ENCODE measurements around the gene SDF4.

SDF4 gene

DNA sequence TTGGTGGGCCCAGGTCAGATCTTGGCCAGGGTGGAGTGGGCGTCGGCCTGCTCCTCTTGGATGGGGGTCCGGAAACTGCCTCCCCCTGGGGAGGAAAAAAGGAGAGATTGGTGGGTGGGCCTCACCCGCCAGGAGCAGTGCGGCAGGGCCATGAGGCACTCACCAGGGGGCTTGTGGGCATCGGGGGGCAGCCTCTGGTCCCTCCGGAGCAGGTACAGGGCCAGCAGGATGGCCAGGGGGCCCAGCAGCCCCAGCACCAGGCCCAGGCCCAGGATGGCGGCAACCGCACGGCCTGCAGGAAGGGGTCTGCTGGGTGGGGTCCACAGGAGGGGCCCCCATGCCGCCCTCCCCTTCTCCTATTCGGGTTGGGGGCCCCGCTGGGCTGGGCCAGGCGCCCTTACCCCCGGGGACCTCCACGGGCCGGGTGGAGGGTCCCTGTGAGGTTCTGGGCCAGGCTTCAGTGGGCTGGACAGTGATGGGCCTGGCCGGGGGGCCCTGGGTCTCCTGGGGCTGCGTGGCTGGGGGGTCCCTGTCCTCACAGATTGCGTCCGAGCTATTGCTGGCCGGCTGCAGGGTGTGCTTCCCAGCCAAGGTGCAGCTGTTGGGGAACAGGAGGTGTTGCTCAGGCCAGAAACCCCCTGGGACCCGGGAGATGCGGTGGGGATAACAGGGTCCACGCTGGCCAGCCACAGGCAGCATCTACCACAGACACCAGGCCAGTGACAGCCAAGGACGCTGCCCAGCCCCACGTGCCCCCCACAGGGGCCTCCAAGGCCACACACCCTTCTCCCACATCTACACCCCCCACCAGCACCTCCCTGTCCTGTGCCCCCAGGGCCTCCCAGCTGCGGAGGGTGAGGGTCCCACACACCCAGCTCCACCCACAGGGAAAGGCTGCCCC lies 20.0 kb downstream of the SDF4 start:
- DNase-seq (ENCODE audit: low read depth), result no peak
- no peak overlapping the region for H3K4me3 ChIP-seq (ENCODE audit: low read length)
- TF ChIP-seq, protein P1, sequence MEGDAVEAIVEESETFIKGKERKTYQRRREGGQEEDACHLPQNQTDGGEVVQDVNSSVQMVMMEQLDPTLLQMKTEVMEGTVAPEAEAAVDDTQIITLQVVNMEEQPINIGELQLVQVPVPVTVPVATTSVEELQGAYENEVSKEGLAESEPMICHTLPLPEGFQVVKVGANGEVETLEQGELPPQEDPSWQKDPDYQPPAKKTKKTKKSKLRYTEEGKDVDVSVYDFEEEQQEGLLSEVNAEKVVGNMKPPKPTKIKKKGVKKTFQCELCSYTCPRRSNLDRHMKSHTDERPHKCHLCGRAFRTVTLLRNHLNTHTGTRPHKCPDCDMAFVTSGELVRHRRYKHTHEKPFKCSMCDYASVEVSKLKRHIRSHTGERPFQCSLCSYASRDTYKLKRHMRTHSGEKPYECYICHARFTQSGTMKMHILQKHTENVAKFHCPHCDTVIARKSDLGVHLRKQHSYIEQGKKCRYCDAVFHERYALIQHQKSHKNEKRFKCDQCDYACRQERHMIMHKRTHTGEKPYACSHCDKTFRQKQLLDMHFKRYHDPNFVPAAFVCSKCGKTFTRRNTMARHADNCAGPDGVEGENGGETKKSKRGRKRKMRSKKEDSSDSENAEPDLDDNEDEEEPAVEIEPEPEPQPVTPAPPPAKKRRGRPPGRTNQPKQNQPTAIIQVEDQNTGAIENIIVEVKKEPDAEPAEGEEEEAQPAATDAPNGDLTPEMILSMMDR (conservative IDR thresholded peaks at IDR 0.05; ENCODE audit: low read length), result no peak

DNA sequence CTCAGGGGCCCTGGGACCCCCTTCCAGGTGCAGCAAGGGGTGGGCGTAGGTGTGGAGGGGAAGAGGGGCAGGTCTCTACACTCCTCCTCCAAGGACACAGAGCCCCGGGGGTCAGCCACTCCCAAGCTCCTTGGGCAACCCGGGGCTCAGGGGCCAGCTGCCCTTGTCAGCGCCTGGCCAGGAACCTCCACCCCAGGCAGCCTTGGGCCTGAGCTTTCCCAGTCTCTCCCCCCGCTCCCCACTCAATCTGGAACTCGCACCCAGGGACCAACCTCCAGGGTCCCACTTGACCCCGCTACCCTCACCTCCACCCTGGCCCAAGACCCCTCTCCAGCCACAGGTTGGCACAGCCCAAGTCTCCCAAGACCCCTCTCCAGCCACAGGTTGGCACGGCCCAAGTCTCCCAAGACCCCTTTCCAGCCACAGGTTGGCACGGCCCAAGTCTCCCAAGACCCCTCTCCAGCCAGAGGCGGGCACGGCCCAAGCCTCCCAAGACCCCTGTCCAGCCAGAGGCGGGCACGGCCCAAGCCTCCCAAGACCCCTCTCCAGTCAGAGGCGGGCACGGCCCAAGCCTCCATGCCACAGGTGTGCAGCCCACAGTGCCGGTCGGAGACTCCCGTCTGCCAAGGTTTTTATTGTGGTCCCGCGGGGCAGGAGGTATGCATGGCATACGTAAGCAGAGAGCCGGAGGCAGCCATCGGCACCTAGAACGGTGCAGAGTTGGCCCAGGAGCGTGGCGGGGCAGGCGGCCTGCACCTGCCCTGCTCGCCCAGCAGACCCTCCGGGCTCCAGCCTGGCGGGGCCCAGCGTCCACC lies 20.9 kb downstream of the SDF4 start:
- no peak overlapping the region for H3K4me3 ChIP-seq (ENCODE audit: low read length)
- DNase-seq (ENCODE audit: low read depth), result no peak
- TF ChIP-seq, protein P1 (conservative IDR thresholded peaks at IDR 0.05; ENCODE audit: low read length), result no peak

DNA sequence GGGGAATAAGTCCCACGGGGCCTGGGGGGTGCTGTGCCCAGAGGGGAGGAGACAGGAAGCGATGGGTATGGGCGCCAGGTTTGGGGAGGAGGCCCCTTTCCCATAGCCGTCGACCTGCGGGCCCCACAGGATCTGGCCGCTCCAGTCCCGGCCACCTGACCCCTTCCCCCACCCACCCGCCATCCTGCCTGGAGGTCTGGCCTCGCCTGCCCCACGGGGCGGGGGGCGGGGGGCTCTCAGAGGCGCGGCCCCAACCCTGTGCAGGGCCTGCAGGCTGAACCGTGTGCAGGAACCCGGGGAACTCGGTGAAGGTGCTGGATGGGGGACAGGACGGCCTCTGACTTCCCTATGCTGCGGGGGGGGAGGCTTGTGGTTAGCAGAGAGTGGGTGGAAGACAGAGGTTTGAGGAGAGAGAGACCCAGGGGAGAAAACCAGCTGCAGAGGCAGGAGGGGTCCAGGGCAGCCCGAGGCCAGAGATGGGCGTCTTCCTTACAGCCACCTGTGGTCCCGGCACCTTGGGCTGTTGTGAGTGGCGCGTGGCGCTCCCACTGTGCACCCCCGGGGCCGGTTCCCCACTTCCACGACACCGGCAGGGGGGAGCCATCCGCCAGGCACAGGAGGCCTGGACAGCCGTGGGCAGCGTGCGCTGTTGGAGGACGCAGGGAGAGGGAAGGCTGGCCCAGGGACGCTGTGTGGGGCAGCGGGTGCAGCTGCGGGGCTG lies 22.9 kb downstream of the SDF4 start:
- DNase-seq (ENCODE audit: low read depth), result no peak
- TF ChIP-seq, protein P1 (conservative IDR thresholded peaks at IDR 0.05; ENCODE audit: low read length), result no peak
- no peak overlapping the region; the same call in 1 of the 2 replicates for H3K4me3 ChIP-seq (ENCODE audit: low read length)

- TF ChIP-seq, protein P1 (conservative IDR thresholded peaks at IDR 0.05; ENCODE audit: low read length), result no peak
- H3K4me3 ChIP-seq (ENCODE audit: low read length), result no peak overlapping the region
- no peak for DNase-seq (ENCODE audit: low read depth)
Observed at GRCh38 chr1:1207571-1207892, 24.3 kb downstream of the SDF4 start.

GRCh38 chr1:1206966-1207531 lies 24.8 kb downstream of the SDF4 start:
- TF ChIP-seq, protein P1 (conservative IDR thresholded peaks at IDR 0.05; ENCODE audit: low read length), result no peak
- no peak for DNase-seq (ENCODE audit: low read depth)
- no peak overlapping the region for H3K4me3 ChIP-seq (ENCODE audit: low read length)

GRCh38 chr1:1206376-1206965 lies 25.3 kb downstream of the SDF4 start, which contains the start of gene TNFRSF18:
Gene TNFRSF18, minus strand, starts transcription at chr1:1206592. Its CDS starts 21 bp downstream, at chr1:1206571.
- TF ChIP-seq, protein P1 (conservative IDR thresholded peaks at IDR 0.05; ENCODE audit: low read length), result no peak
- DNase-seq (ENCODE audit: low read depth), result no peak
- no peak within 1 kb of the TSS for H3K4me3 ChIP-seq (ENCODE audit: low read length)

Measured in AG10803 (cell line).